Peyer's patch (tissue), 4 donors: Measurements from ENCODE around the gene KYNU.

Experiments
- CTCF ChIP-seq, 6 experiments: fragments of 450-650 bp in 4 of 6; fragments of 200-600 bp in 2 of 6; sonication (generic) in 1 of 6; IDR thresholded peaks; one replicate each; pipeline ENCODE4 v1.5.1; 2017 to 2019; ENCODE audit warnings: antibody characterized with exemption in 6 of 6, mild to moderate bottlenecking in 3 of 6, moderate library complexity in 1 of 6
- POLR2A ChIP-seq, 2 donors: fragments of 450-650 bp; IDR thresholded peaks; one replicate each; pipeline ENCODE4 v1.5.1; 2017; ENCODE audit warnings: antibody characterized with exemption in 2 of 2, mild to moderate bottlenecking in 2 of 2, moderate library complexity in 2 of 2

GRCh38 chr2:142938240-142938639, 60.8 kb downstream of the KYNU start:
- TF ChIP-seq CTCF (IDR thresholded peaks at IDR 0.05) (no peak), POLR2A (IDR thresholded peaks at IDR 0.05) (no peak)
